Type B pancreatic cell (in vitro differentiated cells): Measurements from ENCODE around the gene CYP20A1. TPM values are rescaled to one million over a fixed set of nuclear protein-coding genes. Genes with fewer than 3 reads are reported as not detected.
"Not testable (repeated sequence)": the region's sequence is repeated elsewhere in the genome, so short reads cannot be mapped to it uniquely, and the experiment has no call there.

ENCODE experiments used
- DNase-seq: peaks from one replicate; pipeline ENCODE4 v3.0.0; 2021; ENCODE audit warnings: mixed read lengths; ENCODE audit not compliant: unreplicated experiment; ENCODE audit errors: extremely low spot score
- H3K27ac Mint-ChIP-seq: 2 replicates; pipeline ENCODE4 v1.8.0; 2021; ENCODE audit warnings: mild to moderate bottlenecking, mixed read lengths
- H3K27me3 Mint-ChIP-seq: 2 replicates; pipeline ENCODE4 v1.8.0; 2021; ENCODE audit warnings: mixed read lengths
- H3K36me3 Mint-ChIP-seq: 2 replicates; pipeline ENCODE4 v1.8.0; 2021; ENCODE audit warnings: mixed read lengths
- H3K4me1 Mint-ChIP-seq: one replicate; pipeline ENCODE4 v1.8.0; 2021; ENCODE audit warnings: mixed read lengths; ENCODE audit not compliant: unreplicated experiment
- H3K4me3 Mint-ChIP-seq: 2 replicates; pipeline ENCODE4 v1.8.0; 2021; ENCODE audit warnings: mild to moderate bottlenecking, mixed read lengths
- H3K9me3 Mint-ChIP-seq: 2 replicates; pipeline ENCODE4 v1.8.0; 2021; ENCODE audit warnings: mixed read lengths
- CTCF ChIP-seq: fragments of 200-600 bp; sonication (generic); conservative IDR thresholded peaks from 2 replicates; pipeline ENCODE4 v1.5.0; 2021; ENCODE audit warnings: antibody characterized with exemption, mild to moderate bottlenecking
- total RNA-seq: library from RNA; stranded (reverse); gene quantifications from 2 replicates; pipeline ENCODE4 v1.2.1, GENCODE V29; 2021; ENCODE audit warnings: low replicate concordance

Gene CYP20A1
- total RNA-seq, 1 donor from 2014 or later, result 24.4 TPM

GRCh38 chr2:203240491-203240890 lies 1.7 kb downstream of the CYP20A1 start:
- H3K27ac Mint-ChIP-seq, result peak overlapping the region; percentile 98
- no peak for DNase-seq

GRCh38 chr2:203242518-203242917 lies 3.7 kb downstream of the CYP20A1 start:
- Mint-ChIP-seq H3K36me3 (peaks cover 40% of the 10 kb centered on the region), H3K4me1 (peaks cover 11% of the 10 kb centered on the region), H3K4me3 (peak overlapping the region; percentile 42), H3K27me3 (no peaks in the 10 kb centered on the region), H3K9me3 (no peaks in the 10 kb centered on the region), H3K27ac (peak overlapping the region; percentile 0)
- no peak for DNase-seq
- no peak for TF ChIP-seq CTCF

More at GRCh38 chr2:203240491-203240890, 1.7 kb downstream of the CYP20A1 start:
- Mint-ChIP-seq H3K9me3 (no peaks in the 10 kb centered on the region), H3K4me3 (peak overlapping the region; percentile 97), H3K36me3 (peaks cover 32% of the 10 kb centered on the region), H3K27me3 (no peaks in the 10 kb centered on the region), H3K4me1 (peaks cover 11% of the 10 kb centered on the region)
- no peak for TF ChIP-seq CTCF

DNA sequence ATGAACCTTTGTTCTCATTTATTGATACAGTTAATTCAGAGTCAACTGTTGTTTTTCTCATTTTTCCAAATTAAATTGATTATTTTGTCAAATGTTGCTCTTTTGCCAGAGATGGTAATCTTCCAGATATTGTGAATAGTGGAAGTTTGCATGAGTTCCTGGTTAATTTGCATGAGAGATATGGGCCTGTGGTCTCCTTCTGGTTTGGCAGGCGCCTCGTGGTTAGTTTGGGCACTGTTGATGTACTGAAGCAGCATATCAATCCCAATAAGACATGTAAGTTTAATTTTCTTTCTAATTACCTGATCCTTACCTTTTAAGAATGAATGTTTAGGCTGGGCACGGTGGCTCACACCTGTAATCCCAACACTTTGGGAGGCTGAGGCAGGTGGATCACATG lies 7.8 kb downstream of the CYP20A1 start:
- Mint-ChIP-seq H3K36me3 (peaks cover 32% of the 10 kb centered on the region), H3K4me1 (no peaks in the 10 kb centered on the region), H3K27ac (no peak overlapping the region), H3K27me3 (no peaks in the 10 kb centered on the region), H3K9me3 (no peaks in the 10 kb centered on the region), H3K4me3 (no peak overlapping the region)
- DNase-seq, result no peak
- no peak for TF ChIP-seq CTCF

GRCh38 chr2:203252818-203253217 lies 14.0 kb downstream of the CYP20A1 start:
- Mint-ChIP-seq H3K36me3 (peaks cover 36% of the 10 kb centered on the region), H3K4me3 (no peak overlapping the region), H3K4me1 (no peaks in the 10 kb centered on the region), H3K9me3 (no peaks in the 10 kb centered on the region), H3K27me3 (no peaks in the 10 kb centered on the region), H3K27ac (no peak overlapping the region)
- no peak for DNase-seq
- no peak for TF ChIP-seq CTCF

GRCh38 chr2:203253422-203254095 lies 14.7 kb downstream of the CYP20A1 start:
- H3K36me3 Mint-ChIP-seq, result peaks cover 39% of the 10 kb centered on the region
- not testable (repeated sequence) for H3K4me1 Mint-ChIP-seq, H3K4me3 Mint-ChIP-seq, DNase-seq, H3K27ac Mint-ChIP-seq, H3K27me3 Mint-ChIP-seq, H3K9me3 Mint-ChIP-seq

GRCh38 chr2:203261326-203262159 lies 22.7 kb downstream of the CYP20A1 start:
- H3K27me3 Mint-ChIP-seq, result no peaks in the 10 kb centered on the region
- no peak for DNase-seq
- peaks cover 31% of the 10 kb centered on the region for H3K36me3 Mint-ChIP-seq
- H3K4me1 Mint-ChIP-seq, result no peaks in the 10 kb centered on the region
- H3K9me3 Mint-ChIP-seq, result no peaks in the 10 kb centered on the region
- H3K4me3 Mint-ChIP-seq, result no peak overlapping the region
- no peak overlapping the region for H3K27ac Mint-ChIP-seq
- no peak for TF ChIP-seq CTCF
